IMR-90 (cell line): Measurements from ENCODE around the gene STIM1. TPM values are rescaled to one million over a fixed set of nuclear protein-coding genes. Genes with fewer than 3 reads are reported as not detected.

Experiments
- ATAC-seq: fragments of 200-7000 bp; cut with Tn5 transposase; 2 replicates; pipeline ENCODE4 v1.9.1; 2020; ENCODE audit warnings: low read depth, mild to moderate bottlenecking, moderate library complexity
- BruUV-seq: library from RNA; stranded (reverse); fragments of 400-500 nt; replicated peaks from 2 replicates; lab custom pipeline; 2021; lab: Mats Ljungman, UMichigan
- CTCF ChIA-PET: fragments of 300-600 bp; formaldehyde crosslinking; extraction: SDS; loops from one replicate; lab custom pipeline; 2021; ENCODE audit warnings: antibody characterized with exemption; lab: Yijun Ruan, JAX
- POLR2A ChIA-PET: fragments of 300-600 bp; sonication (Branson Sonifier 250); formaldehyde crosslinking; loops from one replicate; lab custom pipeline; 2022; ENCODE audit warnings: antibody characterized with exemption; ENCODE audit not compliant: unreplicated experiment; lab: Charles Lee
- DNase-seq: peaks from one replicate; pipeline ENCODE4 v3.0.0; 2013
- H2AFZ ChIP-seq: replicated peaks from 2 replicates; pipeline ENCODE3; 2013; ENCODE audit warnings: low read length, mild to moderate bottlenecking; ENCODE audit not compliant: poor library complexity
- H2AK5ac ChIP-seq: 2 replicates; pipeline ENCODE4 v1.6.1; 2013; ENCODE audit warnings: low read depth, low read length, inconsistent platforms
- H2AK9ac ChIP-seq: replicated peaks from 2 replicates; pipeline ENCODE3; 2013; ENCODE audit warnings: mild to moderate bottlenecking, low read depth, low read length, moderate library complexity; ENCODE audit not compliant: poor library complexity
- H2BK120ac ChIP-seq: 2 replicates; pipeline ENCODE4 v1.6.1; 2013; ENCODE audit warnings: low read depth, low read length, inconsistent platforms
- H2BK15ac ChIP-seq: 3 replicates; pipeline ENCODE4 v1.6.1; 2013; ENCODE audit warnings: low read depth, low read length, inconsistent platforms
- H2BK20ac ChIP-seq: 2 replicates; pipeline ENCODE4 v1.6.1; 2013; ENCODE audit warnings: low read depth, mild to moderate bottlenecking, inconsistent platforms, low read length, moderate library complexity
- H2BK5ac ChIP-seq: 2 replicates; pipeline ENCODE4 v1.6.1; 2013; ENCODE audit warnings: mild to moderate bottlenecking, low read depth, low read length, inconsistent platforms; ENCODE audit not compliant: poor library complexity, severe bottlenecking
- H3K14ac ChIP-seq: replicated peaks from 2 replicates; pipeline ENCODE4 v1.6.1; 2013; ENCODE audit warnings: low read depth, low read length, inconsistent platforms
- H3K18ac ChIP-seq: 2 replicates; pipeline ENCODE4 v1.6.1; 2013; ENCODE audit warnings: low read depth, low read length, control low read depth
- H3K23ac ChIP-seq: 2 replicates; pipeline ENCODE4 v1.6.1; 2013; ENCODE audit warnings: low read depth, low read length, inconsistent platforms
- H3K27ac ChIP-seq: 2 replicates; pipeline ENCODE4 v1.5.1; 2013; ENCODE audit warnings: mild to moderate bottlenecking, control low read depth, low read length; ENCODE audit not compliant: insufficient read depth
- H3K27me3 ChIP-seq: 2 replicates; pipeline ENCODE4 v1.6.1; 2013; ENCODE audit warnings: low read length; ENCODE audit not compliant: control insufficient read depth, insufficient read depth
- H3K36me3 ChIP-seq: 2 replicates; pipeline ENCODE4 v1.6.1; 2013; ENCODE audit warnings: low read length, mixed read lengths; ENCODE audit not compliant: control insufficient read depth, insufficient read depth
- H3K4ac ChIP-seq: 2 replicates; pipeline ENCODE4 v1.6.1; 2013; ENCODE audit warnings: low read depth, low read length, inconsistent platforms
- H3K4me1 ChIP-seq: 2 replicates; pipeline ENCODE4 v1.6.1; 2013; ENCODE audit warnings: low read length, mixed read lengths; ENCODE audit not compliant: control insufficient read depth, insufficient read depth
- H3K4me2 ChIP-seq: 2 replicates; pipeline ENCODE4 v1.6.1; 2013; ENCODE audit warnings: low read depth, mild to moderate bottlenecking, control low read depth, low read length, moderate library complexity
- H3K4me3 ChIP-seq: 2 replicates; pipeline ENCODE4 v1.5.1; 2013; ENCODE audit warnings: low read depth, mild to moderate bottlenecking, control low read depth, low read length, moderate library complexity; ENCODE audit not compliant: insufficient read depth
- H3K56ac ChIP-seq: 2 replicates; pipeline ENCODE4 v1.6.1; 2013; ENCODE audit warnings: low read length, inconsistent platforms; ENCODE audit not compliant: insufficient read depth; ENCODE audit errors: extremely low read depth
- H3K79me1 ChIP-seq, 2 experiments: 2 replicates each; pipeline ENCODE4 v1.6.1; 2013; ENCODE audit warnings: low read length in 2 of 2, inconsistent platforms in 1 of 2, low read depth in 1 of 2
- H3K9ac ChIP-seq: 2 replicates; pipeline ENCODE4 v1.6.1; 2013; ENCODE audit warnings: low read depth, low read length, control low read depth
- H3K9me1 ChIP-seq: 2 replicates; pipeline ENCODE4 v1.6.1; 2013; ENCODE audit warnings: low read length, inconsistent platforms; ENCODE audit not compliant: insufficient read depth
- H3K9me3 ChIP-seq: 2 replicates; pipeline ENCODE4 v1.6.1; 2013; ENCODE audit warnings: low read length; ENCODE audit not compliant: control insufficient read depth, insufficient read depth
- H4K20me1 ChIP-seq: 2 replicates; pipeline ENCODE4 v1.6.1; 2013; ENCODE audit warnings: low read length, inconsistent platforms; ENCODE audit not compliant: insufficient read depth
- H4K5ac ChIP-seq: 2 replicates; pipeline ENCODE4 v1.6.1; 2013; ENCODE audit warnings: mild to moderate bottlenecking, low read depth, low read length, control low read depth
- H4K8ac ChIP-seq, 2 experiments: 2 replicates each; pipeline ENCODE4 v1.6.1; 2013; ENCODE audit warnings: low read depth in 2 of 2, low read length in 2 of 2, control low read depth in 1 of 2, inconsistent platforms in 1 of 2
- H4K91ac ChIP-seq: 2 replicates; pipeline ENCODE4 v1.6.1; 2013; ENCODE audit warnings: low read depth, low read length, inconsistent platforms; ENCODE audit not compliant: insufficient read depth
- BHLHE40 ChIP-seq: fragments of 150-350 bp; IDR thresholded peaks from 2 replicates; pipeline ENCODE4 v1.6.1; 2016; ENCODE audit warnings: mild to moderate bottlenecking, low read depth, low read length
- CEBPB ChIP-seq: IDR thresholded peaks from 2 replicates; pipeline ENCODE4 v1.6.1; 2012; ENCODE audit warnings: low read depth, low read length, improper control_type of control experiment
- CHD1 ChIP-seq: IDR thresholded peaks from 2 replicates; pipeline ENCODE4 v1.6.1; 2012; ENCODE audit warnings: low read depth, low read length, improper control_type of control experiment
- CTCF ChIP-seq: conservative IDR thresholded peaks from 2 replicates; pipeline ENCODE4 v1.5.1; 2012; ENCODE audit warnings: mild to moderate bottlenecking, low read depth, low read length, improper control_type of control experiment
- MAFK ChIP-seq: IDR thresholded peaks from 2 replicates; pipeline ENCODE4 v1.6.1; 2012; ENCODE audit warnings: low read depth, low read length, improper control_type of control experiment
- MXI1 ChIP-seq: IDR thresholded peaks from 2 replicates; pipeline ENCODE4 v1.6.1; 2012; ENCODE audit warnings: low read depth, mild to moderate bottlenecking, low read length, moderate library complexity, borderline replicate concordance
- NFE2L2 ChIP-seq: fragments of 150-350 bp; IDR thresholded peaks from 2 replicates; pipeline ENCODE4 v1.6.1; 2016; ENCODE audit warnings: low read depth, mild to moderate bottlenecking, low read length
- POLR2A ChIP-seq: IDR thresholded peaks from 2 replicates; pipeline ENCODE4 v1.6.1; 2012; ENCODE audit warnings: mild to moderate bottlenecking, low read depth, low read length
- RFX5 ChIP-seq: IDR thresholded peaks from 2 replicates; pipeline ENCODE4 v1.8.0; 2012; ENCODE audit warnings: low read depth, mild to moderate bottlenecking, low read length, moderate library complexity
- SMC3 ChIP-seq: fragments of 150-350 bp; IDR thresholded peaks from 2 replicates; pipeline ENCODE4 v1.6.1; 2016; ENCODE audit warnings: low read depth, mild to moderate bottlenecking, antibody characterized with exemption, low read length, moderate library complexity
- WGBS, 2 experiments: methylation state at CpG; one replicate each; pipeline versions ENCODE4 v1.1.5 to v1.1.7; 2013; ENCODE audit warnings: missing lambda C conversion rate in 2 of 2; ENCODE audit not compliant: insufficient read length in 1 of 2; ENCODE audit errors: extremely low coverage in 2 of 2; 5-methylcytosine and 5-hydroxymethylcytosine counted together
- dilution Hi-C: fragments of 300-500 bp; cut with HindIII; formaldehyde crosslinking; loops from one replicate; pipeline ENCODE4 v1.14.3; 2018; ENCODE audit warnings: low sequenced_read_pairs; ENCODE audit not compliant: unreplicated experiment
- in situ Hi-C: fragments of 300-500 bp; cut with MboI; formaldehyde crosslinking; loops from 3 replicates; pipeline ENCODE4 v1.14.3; 2019; ENCODE audit warnings: low sequenced_read_pairs, inconsistent platforms, mixed read lengths
- intact Hi-C: fragments of 100-400 bp; cut with micrococcal nuclease; formaldehyde crosslinking; loops from 2 replicates; pipeline ENCODE4 v1.10.0; 2022
- polyA plus RNA-seq, 3 experiments: library from polyadenylated mRNA; depleted of rRNA; stranded (reverse); fragments of >200 nt; gene quantifications; 2 replicates each; pipeline ENCODE4 v1.2.3, GENCODE V29; 2012; ENCODE audit warnings: low replicate concordance in 1 of 3
- total RNA-seq: library from RNA; depleted of rRNA; stranded (reverse); fragments of >200 nt; gene quantifications from 2 replicates; pipeline ENCODE4 v1.2.3, GENCODE V29; 2012
- TF ChIP-seq, protein P1 (sequence below): fragments of 150-350 bp; IDR thresholded peaks from 2 replicates; pipeline ENCODE4 v1.6.1; 2017; ENCODE audit warnings: mild to moderate bottlenecking, antibody characterized with exemption, low read length, low read depth

The STIM1 gene
- total and polyA plus RNA-seq, 2 of the 4 experiments (the other 2 are of a cell fraction) = 17.9 to 23.0 TPM

DNA sequence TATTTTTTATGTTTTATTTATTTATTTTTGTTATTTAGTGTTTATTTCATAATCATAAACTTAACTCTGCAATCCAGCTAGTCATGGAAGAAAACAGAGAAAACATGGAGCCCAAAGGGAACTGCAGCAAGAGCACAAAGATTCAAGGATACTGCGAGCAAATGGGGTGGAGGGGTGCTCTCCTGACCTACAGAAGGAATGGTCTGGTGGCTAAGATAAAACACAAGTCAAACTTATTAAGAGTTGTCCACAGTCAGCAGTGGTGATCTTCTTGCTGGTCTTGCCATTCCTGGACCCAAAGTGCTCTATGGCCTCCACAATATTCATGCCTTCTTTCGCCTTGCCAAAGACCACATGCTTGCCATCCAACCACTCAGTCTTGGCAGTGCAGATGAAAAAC, 36.7 kb downstream of the STIM1 start:
- in situ Hi-C loops (no loop called here), dilution Hi-C loops (no loop called here), intact Hi-C loops (no loop called here)
- no peak for TF ChIP-seq POLR2A
- TF ChIP-seq BHLHE40 = no peak
- no peak for TF ChIP-seq CTCF
- no peak for TF ChIP-seq CEBPB
- TF ChIP-seq CHD1 = no peak
- no peak for TF ChIP-seq MXI1
- TF ChIP-seq SMC3 = no peak
- TF ChIP-seq NFE2L2 = no peak
- TF ChIP-seq, protein P1, sequence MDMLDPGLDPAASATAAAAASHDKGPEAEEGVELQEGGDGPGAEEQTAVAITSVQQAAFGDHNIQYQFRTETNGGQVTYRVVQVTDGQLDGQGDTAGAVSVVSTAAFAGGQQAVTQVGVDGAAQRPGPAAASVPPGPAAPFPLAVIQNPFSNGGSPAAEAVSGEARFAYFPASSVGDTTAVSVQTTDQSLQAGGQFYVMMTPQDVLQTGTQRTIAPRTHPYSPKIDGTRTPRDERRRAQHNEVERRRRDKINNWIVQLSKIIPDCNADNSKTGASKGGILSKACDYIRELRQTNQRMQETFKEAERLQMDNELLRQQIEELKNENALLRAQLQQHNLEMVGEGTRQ = no peak
- TF ChIP-seq RFX5 = no peak
- TF ChIP-seq MAFK = no peak
- no peak for ATAC-seq
- Histone ChIP-seq H4K91ac (no peak overlapping the region), H3K4me2 (no peak overlapping the region), H3K79me1 (peaks cover 23 to 28% of the 10 kb centered on the region in 2 experiments), H3K9ac (no peak overlapping the region), H3K9me3 (no peaks in the 10 kb centered on the region), H3K4me3 (no peak overlapping the region), H3K18ac (no peak overlapping the region), H3K36me3 (no peaks in the 10 kb centered on the region), H4K5ac (no peak overlapping the region), H2AFZ (no peak overlapping the region), H4K8ac (no peak overlapping the region), H2AK9ac (no peak overlapping the region), H2BK20ac (no peak overlapping the region), H3K27me3 (no peaks in the 10 kb centered on the region), H2BK120ac (no peak overlapping the region), H3K14ac (no peak overlapping the region), H2AK5ac (no peak overlapping the region), H3K9me1 (peaks cover 4% of the 10 kb centered on the region; the same call in 1 of the 2 replicates), H2BK15ac (no peak overlapping the region), H3K27ac (no peak overlapping the region), H3K23ac (no peak overlapping the region), H3K4ac (no peak overlapping the region), H3K56ac (no peak overlapping the region), H2BK5ac (no peak overlapping the region), H3K4me1 (peaks cover 9% of the 10 kb centered on the region), H4K20me1 (no peaks in the 10 kb centered on the region; the same call in 1 of the 2 replicates)
- WGBS, 2 experiments = no CpG with 5 or more reads among the region's 2 CpGs
- POLR2A ChIA-PET = no interaction called here
- BruUV-seq = no TSS peak
- no peak for DNase-seq
- CTCF ChIA-PET = no interaction called here
